GM18873 (cell line): ENCODE measurements around the gene NTNG1.
"Not testable (repeated sequence)": the region's sequence is repeated elsewhere in the genome, so short reads cannot be mapped to it uniquely, and the experiment has no call there.

Experiments used
- ATAC-seq: cut with Tn5 transposase; IDR thresholded peaks from one replicate; pipeline ENCODE4 v1.9.1; 2021; ENCODE audit warnings: mild to moderate bottlenecking, moderate library complexity, moderate number of reproducible peaks; ENCODE audit not compliant: unreplicated experiment, low FRiP score

The NTNG1 gene

GRCh38 chr1:107140703-107141490, at the start of gene NTNG1:
Gene NTNG1, plus strand, starts transcription at chr1:107141039.
- ATAC-seq, result no peak

GRCh38 chr1:107091418-107091817, 49.4 kb upstream of the NTNG1 start:
- ATAC-seq, result no peak

GRCh38 chr1:107093395-107093794, 47.4 kb upstream of the NTNG1 start:
- ATAC-seq, result not testable (repeated sequence)

GRCh38 chr1:107095647-107096046, 45.2 kb upstream of the NTNG1 start:
- no peak for ATAC-seq

- ATAC-seq, result no peak
These were observed 44.1 kb upstream of the NTNG1 start for GRCh38 chr1:107096690-107097089.

- no peak for ATAC-seq
These were observed 41.9 kb upstream of the NTNG1 start for GRCh38 chr1:107098961-107099360.

GRCh38 chr1:107100331-107100984, 40.4 kb upstream of the NTNG1 start:
- no peak for ATAC-seq

- ATAC-seq, result no peak
These were observed 34.9 kb upstream of the NTNG1 start for GRCh38 chr1:107105914-107106313.

- ATAC-seq, result no peak
These were observed 30.5 kb upstream of the NTNG1 start for GRCh38 chr1:107110326-107110725.

- no peak for ATAC-seq
These were observed 24.5 kb upstream of the NTNG1 start for GRCh38 chr1:107116306-107116790.

GRCh38 chr1:107122225-107122624, 18.6 kb upstream of the NTNG1 start:
- no peak for ATAC-seq

- no peak for ATAC-seq
These were observed 17.1 kb upstream of the NTNG1 start for GRCh38 chr1:107123741-107124140.

GRCh38 chr1:107124694-107125093, 16.1 kb upstream of the NTNG1 start:
- ATAC-seq, result no peak

GRCh38 chr1:107132195-107132594, 8.6 kb upstream of the NTNG1 start:
- ATAC-seq, result no peak

GRCh38 chr1:107132780-107133179, 8.1 kb upstream of the NTNG1 start:
- ATAC-seq, result no peak

GRCh38 chr1:107135463-107135862, 5.4 kb upstream of the NTNG1 start:
- ATAC-seq, result no peak

GRCh38 chr1:107138166-107138565, 2.7 kb upstream of the NTNG1 start:
- no peak for ATAC-seq

- no peak for ATAC-seq
These were observed 1.9 kb upstream of the NTNG1 start for GRCh38 chr1:107138767-107139445.

GRCh38 chr1:107139833-107140702, 771 bp upstream of the NTNG1 start:
- no peak for ATAC-seq

GRCh38 chr1:107141491-107142126, 770 bp downstream of the NTNG1 start:
- ATAC-seq, result no peak
